SK-N-SH treated with all-trans-retinoic acid at 6 μM for 48 hours (cell line): Measurements from ENCODE around the gene ST6GALNAC3.

Experiments
- ARNTL ChIP-seq: fragments of 450-650 bp; formaldehyde crosslinking; IDR thresholded peaks from 2 replicates; pipeline ENCODE4 v1.5.0; 2020; ENCODE audit warnings: low read depth, mild to moderate bottlenecking, moderate library complexity, borderline replicate concordance
- CSDC2 ChIP-seq: fragments of 250-450 bp; sonication (Bioruptor Pico); IDR thresholded peaks from 2 replicates; pipeline ENCODE4 v1.5.0; 2020; ENCODE audit warnings: mild to moderate bottlenecking, moderate library complexity
- OSR1 ChIP-seq: fragments of 250-450 bp; sonication (Bioruptor Pico); IDR thresholded peaks from 2 replicates; pipeline ENCODE4 v1.8.0; 2022; ENCODE audit warnings: moderate library complexity, mild to moderate bottlenecking, inconsistent platforms
- RARB ChIP-seq: fragments of 250-450 bp; sonication (Bioruptor Pico); IDR thresholded peaks from 2 replicates; pipeline ENCODE4 v1.8.0; 2021; ENCODE audit warnings: mild to moderate bottlenecking, moderate library complexity
- ZNF8 ChIP-seq: fragments of 450-650 bp; formaldehyde crosslinking; IDR thresholded peaks from 2 replicates; pipeline ENCODE4 v1.5.0; 2020; ENCODE audit warnings: mild to moderate bottlenecking, moderate library complexity

DNA sequence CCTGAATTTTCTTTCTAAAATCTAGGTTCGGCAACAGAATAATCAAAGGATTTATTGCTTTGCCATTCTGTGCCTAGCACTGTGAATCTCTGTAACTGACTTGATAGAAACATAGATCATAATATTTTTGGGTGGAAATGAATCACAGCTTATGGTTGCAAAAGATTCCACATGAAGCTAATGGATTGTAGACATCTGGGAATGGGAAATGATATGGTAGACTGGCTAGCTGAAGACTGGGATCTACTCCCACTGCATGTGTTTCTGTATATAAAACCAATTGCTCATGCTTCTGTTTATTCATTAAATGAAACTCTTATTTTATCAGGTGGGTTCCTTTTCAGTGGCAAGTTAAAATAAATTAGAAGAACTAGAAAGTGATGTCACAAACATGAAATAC is 395.6 kb downstream of the ST6GALNAC3 start:
- TF ChIP-seq RARB (CRISPR knock-in tag), result no peak
- TF ChIP-seq ZNF8 (CRISPR knock-in tag), result no peak
- no peak for TF ChIP-seq OSR1 (CRISPR knock-in tag)
- TF ChIP-seq CSDC2 (CRISPR knock-in tag), result no peak
- TF ChIP-seq ARNTL (CRISPR knock-in tag), result no peak
